PC-9 (cell line): Measurements from ENCODE around the gene IGSF8. TPM values are rescaled to one million over a fixed set of nuclear protein-coding genes. Genes with fewer than 3 reads are reported as not detected.

Experiments used
- BruUV-seq: library from RNA; stranded (reverse); fragments of 400-500 nt; replicated peaks from 2 replicates; lab custom pipeline; 2021; lab: Mats Ljungman, UMichigan
- CTCF ChIA-PET: fragments of 300-600 bp; sonication (Branson Sonifier 250); formaldehyde crosslinking; loops from one replicate; lab custom pipeline; 2022; ENCODE audit warnings: antibody characterized with exemption; lab: Charles Lee
- POLR2A ChIA-PET: fragments of 300-600 bp; sonication (Branson Sonifier 250); formaldehyde crosslinking; loops from one replicate; lab custom pipeline; 2022; ENCODE audit warnings: antibody characterized with exemption; ENCODE audit not compliant: unreplicated experiment; lab: Charles Lee
- DNase-seq, 2 experiments: peaks; one replicate each; pipeline versions ENCODE4 v3.0.0 to v3.0.0-alpha.2; 2015 to 2022; ENCODE audit warnings: mixed read lengths in 1 of 2
- H2AFZ ChIP-seq: fragments of 200-600 bp; sonication (generic); 2 replicates; pipeline ENCODE4 v1.8.1; 2017; ENCODE audit warnings: antibody characterized with exemption
- H3F3A ChIP-seq: fragments of 200-600 bp; sonication (generic); 2 replicates; pipeline ENCODE4 v1.8.1; 2017; ENCODE audit warnings: antibody characterized with exemption, mild to moderate bottlenecking, low read depth; ENCODE audit not compliant: insufficient read depth
- H3K27ac ChIP-seq: fragments of 200-600 bp; sonication (generic); 2 replicates; pipeline ENCODE4 v1.6.1; 2016; ENCODE audit warnings: mixed run types
- H3K27me3 ChIP-seq: fragments of 200-600 bp; sonication (generic); 2 replicates; pipeline ENCODE4 v1.6.1; 2016; ENCODE audit warnings: low read depth, mixed run types; ENCODE audit not compliant: insufficient read depth
- H3K36me3 ChIP-seq: fragments of 200-600 bp; sonication (generic); 2 replicates; pipeline ENCODE4 v1.6.1; 2016; ENCODE audit warnings: low read depth, mixed run types
- H3K4me1 ChIP-seq: fragments of 200-600 bp; sonication (generic); replicated peaks from 2 replicates; pipeline ENCODE4 v1.6.1; 2016; ENCODE audit warnings: mixed run types; ENCODE audit not compliant: insufficient read depth
- H3K4me2 ChIP-seq: fragments of 200-600 bp; sonication (generic); 2 replicates; pipeline ENCODE4 v1.6.1; 2017; ENCODE audit warnings: mixed run types
- H3K4me3 ChIP-seq: fragments of 200-600 bp; sonication (generic); 2 replicates; pipeline ENCODE4 v1.6.1; 2016; ENCODE audit warnings: mixed run types
- H3K79me2 ChIP-seq: fragments of 200-600 bp; sonication (generic); 2 replicates; pipeline ENCODE4 v1.6.1; 2017; ENCODE audit warnings: low read depth, mixed run types
- H3K9me2 ChIP-seq: fragments of 200-600 bp; sonication (generic); 2 replicates; pipeline ENCODE4 v1.8.1; 2017; ENCODE audit warnings: mild to moderate bottlenecking; ENCODE audit not compliant: insufficient read depth
- H3K9me3 ChIP-seq: fragments of 200-600 bp; sonication (generic); 2 replicates; pipeline ENCODE4 v1.8.1; 2016; ENCODE audit warnings: low read depth; ENCODE audit not compliant: insufficient read depth
- H4K20me1 ChIP-seq: fragments of 200-600 bp; sonication (generic); 2 replicates; pipeline ENCODE4 v1.8.1; 2017; ENCODE audit not compliant: insufficient read depth
- CTCF ChIP-seq: fragments of 200-600 bp; sonication (generic); conservative IDR thresholded peaks from 2 replicates; pipeline ENCODE4 v1.6.1; 2017; ENCODE audit warnings: mixed run types, antibody characterized with exemption, mild to moderate bottlenecking, moderate library complexity
- EZH2 ChIP-seq: fragments of 200-600 bp; sonication (generic); IDR thresholded peaks from 2 replicates; pipeline ENCODE4 v1.8.0; 2017; ENCODE audit warnings: antibody characterized with exemption, low read depth
- intact Hi-C: fragments of 100-400 bp; cut with micrococcal nuclease; formaldehyde crosslinking; loops from one replicate; pipeline ENCODE4 v1.10.0; 2022; ENCODE audit not compliant: unreplicated experiment
- total RNA-seq: library from RNA; stranded (reverse); gene quantifications from 2 replicates; pipeline ENCODE4 v1.2.3, GENCODE V29; 2021

IGSF8 gene
- total RNA-seq, 1 experiment from 2014 or later = 27.4 TPM

GRCh38 chr1:160098852-160099561 lies 588 bp upstream of the IGSF8 start:
- POLR2A ChIA-PET = interaction anchor here (0.6 to 0.9 kb wide), 4 partner anchors 20 to 230 kb away, joined by 6 to 23 read pairs (median 12); no protein-coding TSS in a partner anchor

GRCh38 chr1:160097151-160097910 lies 1.1 kb downstream of the IGSF8 start:
- TSS peak; percentile 38 for BruUV-seq
- POLR2A ChIA-PET = interaction anchor here (0.6 to 0.7 kb wide), 2 partner anchors 25 to 98 kb away, joined by 6 to 8 read pairs; no protein-coding TSS in a partner anchor
- peaks cover 13% of the 10 kb centered on the region; the same call in 1 of the 2 replicates for H3F3A ChIP-seq
- no peak overlapping the region for H3K27ac ChIP-seq
- H4K20me1 ChIP-seq = no peaks in the 10 kb centered on the region
- H2AFZ ChIP-seq = no peak overlapping the region; the same call in 1 of the 2 replicates
- intact Hi-C loops = loop anchor here (10.0 kb wide), 1 partner anchor 193 kb away; the partner anchor contains the start of gene CFAP45
- H3K4me1 ChIP-seq = peaks cover 34% of the 10 kb centered on the region
- no peaks in the 10 kb centered on the region; the same call in 1 of the 2 replicates for H3K79me2 ChIP-seq
- H3K36me3 ChIP-seq = no peaks in the 10 kb centered on the region
- H3K4me3 ChIP-seq = peak overlapping the region; percentile 97
- H3K9me3 ChIP-seq = no peaks in the 10 kb centered on the region
- TF ChIP-seq EZH2 = no peak
- no peaks in the 10 kb centered on the region for H3K27me3 ChIP-seq
- H3K4me2 ChIP-seq = peak overlapping the region; percentile 98
- CTCF ChIA-PET = interaction anchor here (0.7 to 1.9 kb wide), 7 partner anchors 19 to 194 kb away, joined by 3 to 10 read pairs (median 5); no protein-coding TSS in a partner anchor
- DNase-seq = no peak
- no peaks in the 10 kb centered on the region for H3K9me2 ChIP-seq

More at GRCh38 chr1:160098852-160099561, 588 bp upstream of the IGSF8 start:
- intact Hi-C loops = loop anchor here (10.0 kb wide), 1 partner anchor 194 kb away; the partner anchor contains the start of gene CFAP45
- Histone ChIP-seq H3K4me1 (peaks cover 34% of the 10 kb centered on the region), H3K9me3 (no peaks in the 10 kb centered on the region), H3K27ac (no peak overlapping the region; the same call in 1 of the 2 replicates), H3K79me2 (no peaks in the 10 kb centered on the region; the same call in 1 of the 2 replicates), H3K4me2 (peak overlapping the region; percentile 87), H3K9me2 (no peaks in the 10 kb centered on the region), H3K27me3 (no peaks in the 10 kb centered on the region), H3F3A (peaks cover 13% of the 10 kb centered on the region; the same call in 1 of the 2 replicates), H3K36me3 (no peaks in the 10 kb centered on the region), H4K20me1 (no peaks in the 10 kb centered on the region), H3K4me3 (peak overlapping the region; percentile 60), H2AFZ (peak overlapping the region; percentile 76)
- no peak for TF ChIP-seq CTCF
- TF ChIP-seq EZH2 = no peak
- no TSS peak for BruUV-seq
- CTCF ChIA-PET = interaction anchor here (0.6 to 1.5 kb wide), 5 partner anchors 53 to 191 kb away, joined by 3 to 8 read pairs (median 6); no protein-coding TSS in a partner anchor
- peak; percentile 76 to 95 for DNase-seq

- Histone ChIP-seq H3F3A (peaks cover 10% of the 10 kb centered on the region; the same call in 1 of the 2 replicates), H3K79me2 (no peaks in the 10 kb centered on the region; the same call in 1 of the 2 replicates), H3K4me2 (peak overlapping the region; percentile 98), H3K27ac (no peak overlapping the region), H2AFZ (no peak overlapping the region), H3K9me3 (no peaks in the 10 kb centered on the region), H3K9me2 (no peaks in the 10 kb centered on the region), H3K27me3 (no peaks in the 10 kb centered on the region), H3K4me3 (no peak overlapping the region), H3K36me3 (no peaks in the 10 kb centered on the region), H3K4me1 (peaks cover 30% of the 10 kb centered on the region), H4K20me1 (no peaks in the 10 kb centered on the region)
- TF ChIP-seq CTCF (no peak), EZH2 (no peak)
- POLR2A ChIA-PET = interaction anchor here (0.7 kb wide), 1 partner anchor 26 kb away, joined by 6 read pairs; no protein-coding TSS in a partner anchor
- intact Hi-C loops = loop anchor here (10.0 kb wide), 1 partner anchor 192 kb away; the partner anchor contains the start of gene CFAP45
- no TSS peak for BruUV-seq
- CTCF ChIA-PET = interaction anchor here (0.7 to 1.9 kb wide), 3 partner anchors 97 to 195 kb away, joined by 3 to 4 read pairs (median 3); no protein-coding TSS in a partner anchor
- DNase-seq = peak; percentile 69 to 75
These were observed 1.9 kb downstream of the IGSF8 start for GRCh38 chr1:160096274-160097116.
